Ascending aorta (tissue), 2 donors: ENCODE data around the gene TRAPPC14. TPM values are rescaled to one million over a fixed set of nuclear protein-coding genes. Genes with fewer than 3 reads are reported as not detected.
"Not testable (repeated sequence)": the region's sequence is repeated elsewhere in the genome, so short reads cannot be mapped to it uniquely, and the experiment has no call there.

Experiments used
- DNase-seq, 2 donors: peaks; one replicate each; pipeline ENCODE4 v3.0.0-alpha.2; 2019; ENCODE audit warnings: low spot score in 2 of 2
- H3K27ac ChIP-seq, 2 donors: fragments of 200-600 bp; sonication (generic); one replicate each; pipeline ENCODE4 v1.5.1; 2016 to 2017; ENCODE audit warnings: mild to moderate bottlenecking in 1 of 2
- H3K27me3 ChIP-seq: fragments of 200-600 bp; sonication (generic); one replicate; pipeline ENCODE4 v1.5.1; 2017
- H3K36me3 ChIP-seq, 2 donors: fragments of 200-600 bp; sonication (generic); one replicate each; pipeline ENCODE4 v1.5.1; 2016
- H3K4me1 ChIP-seq, 2 donors: fragments of 200-600 bp; sonication (generic); one replicate each; pipeline ENCODE4 v1.5.1; 2016 to 2017; ENCODE audit warnings: mild to moderate bottlenecking in 1 of 2
- H3K4me3 ChIP-seq, 2 donors: fragments of 200-600 bp; sonication (generic); one replicate each; pipeline ENCODE4 v1.5.1; 2016 to 2017; ENCODE audit warnings: mild to moderate bottlenecking in 1 of 2
- H3K9me3 ChIP-seq, 2 donors: fragments of 200-600 bp; sonication (generic); one replicate each; pipeline ENCODE4 v1.5.1; 2016
- intact Hi-C: fragments of 100-400 bp; cut with DNase I; formaldehyde crosslinking; loops from one replicate; pipeline ENCODE4 v1.15.1; 2023
- total RNA-seq: library from RNA; depleted of rRNA; stranded (reverse); fragments of >200 nt; gene quantifications from one replicate; pipeline ENCODE4 v1.1.0, GENCODE V29; 2016
- TF ChIP-seq, protein P1 (sequence below), 3 experiments: fragments of 200-600 bp in 2 of 3; fragments of 450-650 bp in 1 of 3; sonication (generic) in 2 of 3; IDR thresholded peaks; one replicate each; pipeline ENCODE4 v1.5.1; 2016 to 2019; ENCODE audit warnings: antibody characterized with exemption in 3 of 3, mild to moderate bottlenecking in 1 of 3, moderate library complexity in 1 of 3

TRAPPC14 gene
- total RNA-seq, 1 donor from 2014 or later = 22.0 TPM

DNA sequence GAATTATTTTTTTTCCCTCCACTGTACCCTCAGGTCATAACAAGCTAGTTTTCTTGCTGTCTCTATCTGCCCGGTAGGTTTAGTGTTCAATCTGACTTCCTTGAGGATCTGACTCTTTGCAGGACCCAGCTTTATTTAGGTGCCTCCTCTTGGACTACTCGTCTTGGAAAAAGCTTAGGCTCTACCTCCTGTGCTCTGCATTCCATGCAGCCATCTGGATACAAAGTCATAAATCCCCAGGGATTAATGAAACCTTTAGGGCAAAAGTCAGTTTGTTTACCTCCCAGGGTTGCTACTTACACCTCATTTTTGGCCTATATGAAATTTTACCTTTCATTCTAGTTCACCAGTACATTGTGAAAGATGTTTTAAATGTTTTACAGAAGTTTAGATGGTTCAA is 27.2 kb upstream of the TRAPPC14 start:
- Histone ChIP-seq H3K4me1 (no peaks in the 10 kb centered on the region), H3K4me3 (no peak overlapping the region), H3K9me3 (no peaks in the 10 kb centered on the region), H3K36me3 (no peaks in the 10 kb centered on the region), H3K27me3 (no peaks in the 10 kb centered on the region), H3K27ac (no peak overlapping the region)
- intact Hi-C loops = no loop called here
- TF ChIP-seq, protein P1, sequence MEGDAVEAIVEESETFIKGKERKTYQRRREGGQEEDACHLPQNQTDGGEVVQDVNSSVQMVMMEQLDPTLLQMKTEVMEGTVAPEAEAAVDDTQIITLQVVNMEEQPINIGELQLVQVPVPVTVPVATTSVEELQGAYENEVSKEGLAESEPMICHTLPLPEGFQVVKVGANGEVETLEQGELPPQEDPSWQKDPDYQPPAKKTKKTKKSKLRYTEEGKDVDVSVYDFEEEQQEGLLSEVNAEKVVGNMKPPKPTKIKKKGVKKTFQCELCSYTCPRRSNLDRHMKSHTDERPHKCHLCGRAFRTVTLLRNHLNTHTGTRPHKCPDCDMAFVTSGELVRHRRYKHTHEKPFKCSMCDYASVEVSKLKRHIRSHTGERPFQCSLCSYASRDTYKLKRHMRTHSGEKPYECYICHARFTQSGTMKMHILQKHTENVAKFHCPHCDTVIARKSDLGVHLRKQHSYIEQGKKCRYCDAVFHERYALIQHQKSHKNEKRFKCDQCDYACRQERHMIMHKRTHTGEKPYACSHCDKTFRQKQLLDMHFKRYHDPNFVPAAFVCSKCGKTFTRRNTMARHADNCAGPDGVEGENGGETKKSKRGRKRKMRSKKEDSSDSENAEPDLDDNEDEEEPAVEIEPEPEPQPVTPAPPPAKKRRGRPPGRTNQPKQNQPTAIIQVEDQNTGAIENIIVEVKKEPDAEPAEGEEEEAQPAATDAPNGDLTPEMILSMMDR (IDR thresholded peaks at IDR 0.05) = no peak
- no peak for DNase-seq

DNA sequence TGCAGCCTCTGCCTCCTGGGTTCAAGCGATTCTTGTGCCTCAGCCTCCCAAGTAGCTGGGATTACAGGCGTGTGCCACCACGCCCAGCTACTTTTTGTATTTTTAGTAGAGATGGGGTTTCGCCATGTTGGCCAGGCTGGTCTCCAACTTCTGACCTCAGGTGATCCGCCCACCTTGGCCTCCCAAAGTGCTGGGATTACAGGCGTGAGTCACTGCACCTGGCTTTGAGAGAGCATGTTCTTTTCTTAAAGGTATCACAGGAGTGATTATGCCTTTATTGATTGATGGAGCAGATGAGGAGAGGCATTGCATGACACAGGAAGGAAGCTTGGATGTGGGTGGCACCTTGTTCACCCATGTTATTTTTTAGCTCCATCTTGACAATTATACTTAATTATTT is 24.6 kb upstream of the TRAPPC14 start:
- H3K4me3 ChIP-seq, DNase-seq, H3K27me3 ChIP-seq, H3K36me3 ChIP-seq, intact Hi-C loops, H3K4me1 ChIP-seq, H3K9me3 ChIP-seq, H3K27ac ChIP-seq: not testable (repeated sequence)

DNA sequence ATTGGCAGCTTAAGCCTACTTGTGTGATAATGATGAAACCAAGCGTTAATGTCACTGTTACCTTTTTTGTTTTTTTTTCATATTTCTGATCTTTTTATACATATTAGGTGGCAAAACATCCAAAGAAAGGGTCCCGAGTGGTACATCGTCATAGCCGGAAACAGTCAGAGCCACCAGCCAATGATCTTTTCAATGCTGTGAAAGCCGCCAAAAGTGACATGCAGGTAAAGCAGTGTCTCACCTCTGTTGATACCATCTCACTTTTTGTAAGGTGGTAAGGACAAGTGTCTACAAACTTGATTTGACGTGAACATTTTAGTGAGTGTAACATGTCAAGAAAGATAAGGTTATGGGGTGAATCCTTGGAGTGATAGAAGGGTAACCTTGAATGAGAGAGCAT is 24.1 kb upstream of the TRAPPC14 start:
- H3K27ac ChIP-seq, H3K36me3 ChIP-seq, H3K4me1 ChIP-seq, H3K27me3 ChIP-seq, intact Hi-C loops, H3K4me3 ChIP-seq, DNase-seq, H3K9me3 ChIP-seq: not testable (repeated sequence)

DNA sequence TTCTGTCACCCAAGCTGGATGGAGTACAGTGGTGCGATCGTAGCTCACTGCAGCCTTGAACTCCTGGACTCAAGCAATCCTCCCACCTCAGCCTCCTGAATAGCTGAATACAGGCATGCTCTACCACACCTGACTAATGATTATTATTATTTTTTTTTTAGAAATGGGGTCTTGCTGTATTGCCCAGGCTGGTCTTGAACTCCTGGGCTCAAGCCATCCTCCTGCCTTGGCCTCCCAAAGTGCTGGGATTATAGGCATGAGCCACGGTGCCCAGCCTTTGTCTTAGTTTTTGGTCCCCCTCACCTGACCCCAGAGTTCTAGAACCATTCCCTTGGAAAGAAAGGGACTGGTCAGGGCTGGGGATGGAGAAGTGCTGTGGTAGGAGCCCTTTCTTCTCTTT is 21.6 kb upstream of the TRAPPC14 start:
- H3K27ac ChIP-seq, H3K36me3 ChIP-seq, H3K4me3 ChIP-seq, H3K9me3 ChIP-seq, DNase-seq, intact Hi-C loops, H3K27me3 ChIP-seq: not testable (repeated sequence)
- peaks cover 5 to 12% of the 10 kb centered on the region in 2 donors for H3K4me1 ChIP-seq

DNA sequence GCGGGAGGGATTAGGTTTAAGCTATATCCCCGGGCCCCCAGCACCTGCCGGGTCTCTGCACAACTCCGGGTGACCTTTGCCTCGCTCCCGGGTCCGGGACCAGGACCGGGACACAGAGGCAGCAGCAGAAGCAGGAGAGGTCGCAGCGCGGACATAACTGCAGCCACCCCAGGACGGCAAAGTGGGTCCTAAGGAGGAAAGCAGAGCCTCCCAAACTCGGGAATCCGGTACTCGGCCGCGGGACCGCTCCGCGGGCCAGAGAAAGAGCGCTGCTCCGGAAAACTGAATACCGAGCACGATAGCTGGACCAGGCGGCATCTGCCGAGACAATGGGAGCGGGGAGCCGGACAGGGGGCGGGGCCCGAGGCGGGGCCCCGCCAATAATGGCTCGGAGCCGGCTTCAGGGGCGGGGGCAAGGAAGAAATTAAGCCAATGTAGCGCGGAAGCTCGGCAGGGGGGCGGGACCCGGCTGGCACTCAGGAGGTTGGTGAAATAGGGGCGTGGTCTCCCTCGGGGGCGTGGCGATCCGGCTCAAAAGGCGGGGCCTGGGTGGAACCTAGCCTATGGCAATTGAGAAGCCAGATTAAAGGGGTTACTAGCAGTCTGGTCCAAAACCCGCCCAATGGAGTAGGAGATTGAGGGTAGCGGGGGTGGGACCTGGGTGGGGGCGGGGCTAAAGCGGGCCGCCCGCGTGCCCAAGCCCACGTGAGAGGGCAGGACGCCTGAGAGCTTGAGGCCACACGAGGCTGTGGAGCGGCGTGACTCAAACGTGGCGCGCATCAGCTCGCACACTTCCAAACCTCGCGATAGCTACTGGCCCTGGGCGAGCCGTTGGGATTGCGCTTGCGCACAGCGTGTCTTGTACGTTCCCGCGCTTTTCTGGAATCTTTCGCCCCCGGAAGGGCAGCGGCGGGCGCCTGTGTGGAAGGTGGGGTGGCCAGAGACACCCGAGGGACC is 18.8 kb upstream of the TRAPPC14 start, which contains the start of the genes GPC2 and STAG3:
Gene GPC2 (minus strand): TSS at position 337 of the 957 bp plus-strand sequence. CDS start 182 bp downstream, at position 155.
Gene STAG3 (plus strand): TSS at position 874 of the 957 bp plus-strand sequence. CDS start 2,639 bp downstream, outside the sequence.
- TF ChIP-seq, protein P1 (IDR thresholded peaks at IDR 0.05) = no peak
- intact Hi-C loops = loop anchor here (1.0 to 2.0 kb wide), 2 partner anchors 29 to 77 kb away; partner anchors contain the start of genes AP4M1, LAMTOR4 and MCM7
- Histone ChIP-seq H3K36me3 (no peaks in the 10 kb centered on the region), H3K4me3 (peak within 1 kb of the TSS; percentile 53 to 64), H3K27ac (no peak within 1 kb of the TSS), H3K4me1 (peaks cover 5 to 12% of the 10 kb centered on the region in 2 donors), H3K9me3 (no peaks in the 10 kb centered on the region), H3K27me3 (no peaks in the 10 kb centered on the region)
- DNase-seq = peak; percentile 83 to 97

DNA sequence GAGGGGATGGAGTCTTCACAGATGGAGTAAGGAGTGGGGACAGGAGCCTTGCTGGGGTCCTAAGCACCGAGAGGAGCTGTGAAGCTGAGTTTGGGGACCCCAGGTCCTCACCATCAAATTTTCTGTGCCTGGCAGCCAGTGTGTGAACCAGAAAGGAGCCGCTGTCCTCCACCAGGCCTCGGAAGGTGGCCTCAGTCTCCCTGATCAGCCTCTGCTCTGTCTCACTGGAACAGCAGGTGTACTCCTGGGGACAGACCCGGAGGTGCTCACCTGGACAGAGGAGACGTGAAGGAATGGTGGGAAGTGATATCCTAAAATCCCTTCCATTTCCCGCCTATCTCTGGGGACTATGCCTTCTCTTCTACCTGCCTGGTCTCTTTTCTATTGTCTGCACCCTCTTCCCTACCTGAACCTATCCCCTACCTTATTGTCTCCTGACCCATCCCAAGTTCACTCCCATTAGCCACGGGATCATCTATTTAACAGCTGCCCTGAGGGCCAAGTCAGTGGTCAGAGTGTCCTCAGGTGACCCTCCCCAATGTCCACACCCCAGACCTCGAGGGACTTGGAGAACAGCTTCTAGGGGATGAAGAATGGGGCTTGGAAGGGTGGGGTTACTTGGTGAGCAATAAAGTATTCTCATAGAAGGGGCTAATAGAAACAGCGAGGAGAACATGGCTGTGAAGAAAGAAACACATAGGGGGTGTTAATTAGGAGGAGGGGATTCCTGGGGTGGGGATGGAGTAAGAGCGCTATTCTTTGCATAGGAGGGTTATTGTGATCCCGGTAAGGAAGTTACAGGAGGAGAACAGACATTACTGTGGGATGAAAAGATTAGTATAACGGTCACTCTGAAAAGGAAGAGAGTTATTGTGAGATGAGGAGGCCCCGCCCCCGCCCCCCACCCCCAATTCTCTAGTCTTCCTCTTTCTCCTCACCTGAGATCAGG is 17.8 kb upstream of the TRAPPC14 start:
- H3K27ac ChIP-seq = no peak overlapping the region
- no peak for DNase-seq
- no peaks in the 10 kb centered on the region for H3K36me3 ChIP-seq
- no peaks in the 10 kb centered on the region for H3K9me3 ChIP-seq
- intact Hi-C loops = loop anchor here (1.0 to 2.0 kb wide), 2 partner anchors 28 to 76 kb away; partner anchors contain the start of genes AP4M1, LAMTOR4 and MCM7
- H3K4me1 ChIP-seq = peaks cover 5 to 12% of the 10 kb centered on the region in 2 donors
- H3K4me3 ChIP-seq = peak overlapping the region; percentile 53 to 64
- TF ChIP-seq, protein P1 (IDR thresholded peaks at IDR 0.05) = no peak
- no peaks in the 10 kb centered on the region for H3K27me3 ChIP-seq
